ENCODE data around the gene ATG101. TPM values are rescaled to one million over a fixed set of nuclear protein-coding genes. Genes with fewer than 3 reads are reported as not detected.

ATG101 gene
- total RNA-seq, 1 experiment from 2014 or later: 110 TPM

- Histone ChIP-seq H3K36me3 (no peaks in the 10 kb centered on the region), H3K4me3 (peak overlapping the region; percentile 32), H3K27me3 (no peaks in the 10 kb centered on the region), H3K9me3 (no peaks in the 10 kb centered on the region)
- peak; percentile 75 for DNase-seq
Observed at GRCh38 chr12:52036587-52037171, 33.1 kb upstream of the ATG101 start.

- no peaks in the 10 kb centered on the region for H3K27me3 ChIP-seq
- H3K4me3 ChIP-seq: peak overlapping the region; percentile 51
- DNase-seq: peak; percentile 65
- H3K9me3 ChIP-seq: no peaks in the 10 kb centered on the region
- no peaks in the 10 kb centered on the region for H3K36me3 ChIP-seq
Observed at GRCh38 chr12:52037248-52037861, 32.4 kb upstream of the ATG101 start.

GRCh38 chr12:52038447-52038846, 31.3 kb upstream of the ATG101 start:
- H3K9me3 ChIP-seq: no peaks in the 10 kb centered on the region
- no peak for DNase-seq
- H3K27me3 ChIP-seq: no peaks in the 10 kb centered on the region
- peak overlapping the region; percentile 51 for H3K4me3 ChIP-seq
- H3K36me3 ChIP-seq: no peaks in the 10 kb centered on the region

DNA sequence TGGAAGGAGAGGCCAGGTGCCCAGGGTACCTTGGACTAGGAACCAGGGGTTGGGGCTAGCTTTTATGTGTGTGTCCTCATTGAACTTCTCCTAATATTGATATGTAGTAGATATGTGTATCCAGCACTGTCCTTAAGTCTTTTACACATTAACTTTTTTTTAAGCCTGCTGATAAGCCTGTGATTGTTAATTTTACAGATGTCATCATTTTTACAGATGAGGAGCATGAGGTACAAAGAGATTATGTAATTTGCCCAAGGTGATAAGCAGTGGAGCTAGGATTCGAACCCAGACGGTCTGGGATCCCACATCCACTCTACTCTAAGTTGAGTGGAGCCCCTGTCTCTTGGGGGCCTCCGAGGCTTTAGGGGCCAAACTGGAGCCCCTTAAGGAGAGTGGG, 28.7 kb upstream of the ATG101 start:
- no peaks in the 10 kb centered on the region for H3K27me3 ChIP-seq
- no peak for DNase-seq
- H3K36me3 ChIP-seq: no peaks in the 10 kb centered on the region
- H3K9me3 ChIP-seq: no peaks in the 10 kb centered on the region
- H3K4me3 ChIP-seq: no peak overlapping the region

- Histone ChIP-seq H3K27me3 (no peaks in the 10 kb centered on the region), H3K9me3 (no peaks in the 10 kb centered on the region), H3K4me3 (no peak overlapping the region), H3K36me3 (no peaks in the 10 kb centered on the region)
- DNase-seq: peak; percentile 61
Observed at GRCh38 chr12:52041695-52042123, 28.1 kb upstream of the ATG101 start.

DNA sequence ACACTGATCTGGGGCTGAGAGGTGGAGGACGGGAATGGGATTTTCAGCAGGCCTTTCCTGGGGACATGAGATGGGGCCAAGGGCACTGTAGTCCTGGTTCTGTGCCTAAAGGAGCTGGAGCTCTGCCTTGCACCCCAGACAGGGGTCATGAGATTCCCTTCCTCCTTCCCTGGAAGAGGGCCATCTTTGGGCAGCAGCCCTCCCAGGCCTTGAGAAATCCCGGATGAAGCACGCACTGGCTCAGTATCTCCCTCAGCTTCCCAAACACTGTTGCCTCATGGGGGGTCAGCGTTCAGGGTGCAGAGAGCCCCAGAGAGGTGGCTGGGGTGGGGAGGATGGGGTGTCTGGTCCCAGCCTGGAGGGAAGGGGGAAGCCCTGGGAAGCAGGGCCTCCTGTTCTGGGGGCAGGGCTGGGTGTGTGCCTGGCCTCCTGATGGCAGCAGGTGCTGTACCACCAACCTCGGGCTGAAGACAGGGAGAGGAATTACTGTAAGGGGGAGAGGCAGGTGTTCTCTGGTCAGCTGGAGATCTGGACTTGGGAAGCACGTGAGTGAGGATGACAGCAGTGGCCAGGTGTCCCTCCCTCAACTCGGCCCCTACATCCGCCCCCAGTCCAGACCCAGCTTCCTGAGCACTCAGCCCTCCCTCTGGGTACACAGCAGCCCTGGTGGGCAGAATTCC, 26.9 kb upstream of the ATG101 start:
- H3K9me3 ChIP-seq: no peaks in the 10 kb centered on the region
- no peaks in the 10 kb centered on the region for H3K27me3 ChIP-seq
- no peaks in the 10 kb centered on the region for H3K36me3 ChIP-seq
- H3K4me3 ChIP-seq: no peak overlapping the region
- DNase-seq: no peak

DNA sequence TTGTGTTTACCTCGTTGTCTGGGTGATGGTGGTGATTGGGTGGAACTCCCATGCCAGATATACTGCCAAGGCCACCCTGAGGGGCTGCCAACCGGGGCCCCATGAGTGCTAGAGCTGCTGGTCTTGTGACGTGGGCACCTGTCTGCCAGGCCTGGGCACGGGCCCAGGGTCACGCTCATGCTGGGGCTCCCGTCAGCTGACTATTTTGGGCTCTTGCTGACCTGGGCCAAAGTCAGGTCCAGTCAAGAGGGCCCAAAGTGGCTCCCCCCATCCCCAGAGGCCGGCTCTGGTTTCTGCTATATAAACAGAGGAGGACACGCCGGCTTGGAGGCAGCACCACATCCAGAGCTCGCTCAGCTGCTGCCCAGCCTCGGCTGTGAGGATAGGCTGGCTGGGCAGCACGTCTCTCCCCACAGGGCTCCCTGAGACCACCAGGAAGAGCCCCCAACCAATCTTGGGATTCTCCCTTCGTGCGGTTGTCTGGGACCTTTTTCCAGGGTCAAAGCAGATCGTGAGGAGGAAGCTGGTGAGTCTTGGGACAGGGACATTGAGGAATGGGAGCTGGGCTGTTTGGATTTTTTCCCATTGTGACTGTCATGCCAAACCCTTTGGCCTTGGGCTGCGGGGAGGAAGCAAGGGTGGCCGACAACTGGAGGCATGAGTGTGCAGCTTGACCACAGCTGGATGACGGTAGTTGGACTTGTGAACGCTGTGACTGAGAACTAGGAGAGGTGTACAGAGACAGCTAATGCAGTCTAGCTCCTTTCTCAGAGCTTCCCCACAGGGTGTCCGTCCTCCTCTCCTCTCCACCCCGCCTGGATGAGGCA, 26.2 kb upstream of the ATG101 start:
- Histone ChIP-seq H3K4me3 (peak overlapping the region; percentile 14; the same call in 1 of the 2 replicates), H3K36me3 (no peaks in the 10 kb centered on the region), H3K9me3 (no peaks in the 10 kb centered on the region), H3K27me3 (no peaks in the 10 kb centered on the region)
- DNase-seq: peak; percentile 71

GRCh38 chr12:52044292-52044983, 25.3 kb upstream of the ATG101 start:
- Histone ChIP-seq H3K36me3 (no peaks in the 10 kb centered on the region), H3K4me3 (no peak overlapping the region)
- peak; percentile 97 for DNase-seq

GRCh38 chr12:52045794-52046199, 24.0 kb upstream of the ATG101 start:
- Histone ChIP-seq H3K27me3 (no peaks in the 10 kb centered on the region), H3K4me3 (no peak overlapping the region), H3K9me3 (no peaks in the 10 kb centered on the region), H3K36me3 (no peaks in the 10 kb centered on the region)
- peak; percentile 67 for DNase-seq

More at GRCh38 chr12:52044292-52044983, 25.3 kb upstream of the ATG101 start:
- H3K9me3 ChIP-seq: no peaks in the 10 kb centered on the region
- no peaks in the 10 kb centered on the region for H3K27me3 ChIP-seq

GRCh38 chr12:52046859-52047258, 22.9 kb upstream of the ATG101 start:
- no peak for DNase-seq
- Histone ChIP-seq H3K9me3 (no peaks in the 10 kb centered on the region), H3K27me3 (no peaks in the 10 kb centered on the region), H3K36me3 (no peaks in the 10 kb centered on the region), H3K4me3 (no peak overlapping the region)

- no peak for DNase-seq
- no peaks in the 10 kb centered on the region for H3K9me3 ChIP-seq
- no peak overlapping the region for H3K4me3 ChIP-seq
- no peaks in the 10 kb centered on the region for H3K36me3 ChIP-seq
- H3K27me3 ChIP-seq: no peaks in the 10 kb centered on the region
Observed at GRCh38 chr12:52049286-52049685, 20.5 kb upstream of the ATG101 start.

DNA sequence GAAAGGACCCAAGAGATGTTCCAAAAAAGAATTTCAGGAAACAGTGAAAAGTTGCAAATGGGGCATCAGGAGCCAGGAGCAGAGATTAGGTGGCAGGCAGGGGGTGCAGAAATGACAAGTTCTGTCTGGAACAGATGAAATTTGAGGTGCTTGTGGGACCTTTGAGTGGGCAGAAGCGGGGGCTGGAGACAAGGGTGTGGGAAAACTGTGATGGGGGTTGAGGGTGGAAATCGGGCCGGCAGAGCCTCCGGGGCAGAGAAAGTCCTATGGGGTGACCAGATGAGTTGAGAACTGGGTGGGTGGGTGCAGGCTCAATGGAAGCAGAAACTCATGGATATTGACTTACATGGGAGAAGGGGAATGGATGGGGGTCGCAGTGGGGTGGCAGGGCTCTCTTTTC, 20.1 kb upstream of the ATG101 start:
- H3K4me3 ChIP-seq: no peak overlapping the region
- H3K9me3 ChIP-seq: no peaks in the 10 kb centered on the region
- DNase-seq: no peak
- no peaks in the 10 kb centered on the region; the same call in 1 of the 2 replicates for H3K36me3 ChIP-seq
- H3K27me3 ChIP-seq: no peaks in the 10 kb centered on the region

DNA sequence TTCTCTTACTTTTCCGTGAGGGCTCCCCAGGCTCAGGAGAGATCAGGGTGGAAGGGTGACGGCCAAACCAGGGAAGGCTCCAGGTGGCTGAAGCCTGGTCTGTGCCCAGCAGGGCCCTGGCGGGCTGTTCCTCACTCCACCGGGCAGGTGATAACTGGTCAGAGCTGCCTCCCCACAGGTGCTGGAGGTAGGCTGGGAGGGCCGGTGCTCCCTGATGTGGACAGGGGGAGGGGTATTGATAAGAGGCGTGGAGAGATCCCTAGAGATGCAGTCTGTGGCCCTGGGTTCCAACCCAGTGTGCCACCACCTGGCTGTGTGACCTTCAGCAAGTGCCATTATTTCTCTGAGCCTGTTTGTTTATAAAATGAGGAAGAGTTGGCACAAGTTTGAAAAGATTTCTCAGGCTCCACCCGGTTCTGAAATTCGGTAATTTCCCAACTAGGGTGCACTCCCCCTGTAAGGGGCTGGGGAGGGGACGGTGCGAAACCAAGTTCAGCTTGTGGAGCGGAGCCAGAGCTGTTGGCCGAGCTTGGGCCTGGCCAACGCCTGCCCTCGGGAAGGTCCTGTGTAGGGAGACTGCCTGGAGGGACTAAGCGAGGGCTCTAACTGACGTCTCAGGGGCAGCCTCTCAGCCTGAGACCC, 19.5 kb upstream of the ATG101 start:
- H3K27me3 ChIP-seq: no peaks in the 10 kb centered on the region
- DNase-seq: no peak
- H3K36me3 ChIP-seq: no peaks in the 10 kb centered on the region; the same call in 1 of the 2 replicates
- H3K9me3 ChIP-seq: no peaks in the 10 kb centered on the region
- peak overlapping the region; percentile 39 for H3K4me3 ChIP-seq

- peak within 1 kb of the TSS; percentile 39 for H3K4me3 ChIP-seq
- no peaks in the 10 kb centered on the region; the same call in 1 of the 2 replicates for H3K36me3 ChIP-seq
- no peaks in the 10 kb centered on the region for H3K27me3 ChIP-seq
- peak; percentile 70 for DNase-seq
- no peaks in the 10 kb centered on the region for H3K9me3 ChIP-seq
Observed at GRCh38 chr12:52050758-52051541, 18.8 kb upstream of the ATG101 start, which contains the start of gene NR4A1. Gene NR4A1 (plus strand): TSS chr12:52051442. CDS start chr12:52054329, 2,887 bp downstream.

- H3K36me3 ChIP-seq: peaks cover 2% of the 10 kb centered on the region; the same call in 1 of the 2 replicates
- no peaks in the 10 kb centered on the region for H3K9me3 ChIP-seq
- no peak overlapping the region for H3K4me3 ChIP-seq
- H3K27me3 ChIP-seq: no peaks in the 10 kb centered on the region
- DNase-seq: no peak
Observed at GRCh38 chr12:52052468-52053186, 17.2 kb upstream of the ATG101 start.
